HepG2 (cell line): ENCODE measurements around the gene CDK10. TPM values are rescaled to one million over a fixed set of nuclear protein-coding genes. Genes with fewer than 3 reads are reported as not detected.

ENCODE experiments used
- AHR ChIP-seq: IDR thresholded peaks from 2 replicates; pipeline ENCODE4 v1.6.1; 2018; ENCODE audit warnings: missing genetic modification reagents, missing compliant biosample characterization
- GATA4 ChIP-seq: sonication (generic); IDR thresholded peaks from 2 replicates; pipeline ENCODE4 v1.6.1; 2016; ENCODE audit warnings: antibody characterized with exemption, low read depth, borderline replicate concordance
- GATAD1 ChIP-seq: IDR thresholded peaks from 2 replicates; pipeline ENCODE4 v1.6.1; 2016; ENCODE audit warnings: missing genetic modification reagents, missing compliant biosample characterization
- NFYB ChIP-seq: sonication (generic); formaldehyde crosslinking; IDR thresholded peaks from 2 replicates; pipeline ENCODE4 v1.4.0; 2020; ENCODE audit warnings: missing genetic modification reagents
- RAD21 ChIP-seq: fragments of 450-650 bp; formaldehyde crosslinking; IDR thresholded peaks from 2 replicates; pipeline ENCODE4 v1.5.0; 2020; ENCODE audit warnings: mild to moderate bottlenecking
- SIN3A ChIP-seq: IDR thresholded peaks from 2 replicates; pipeline ENCODE4 v1.6.1; 2011; ENCODE audit warnings: low read depth, mild to moderate bottlenecking, control low read depth, low read length, borderline replicate concordance
- SP2 ChIP-seq: sonication (generic); formaldehyde crosslinking; IDR thresholded peaks from 2 replicates; pipeline ENCODE4 v1.5.1; 2020; ENCODE audit warnings: mild to moderate bottlenecking, missing genetic modification reagents
- TEAD3 ChIP-seq: optimal IDR thresholded peaks from 2 replicates; pipeline ENCODE3; 2016; ENCODE audit warnings: borderline replicate concordance
- TMF1 ChIP-seq: sonication (generic); formaldehyde crosslinking; IDR thresholded peaks from 2 replicates; pipeline ENCODE4 v1.8.1; 2022; ENCODE audit warnings: low read depth, missing genetic modification reagents
- ZFP90 ChIP-seq: sonication (generic); formaldehyde crosslinking; IDR thresholded peaks from 2 replicates; pipeline ENCODE4 v1.8.0; 2022; ENCODE audit warnings: missing genetic modification reagents, mild to moderate bottlenecking, inconsistent platforms, borderline replicate concordance
- polyA plus RNA-seq, 8 experiments: library from polyadenylated mRNA; depleted of rRNA in 3 of 8; stranded (reverse) in 7 of 8; unstranded in 1 of 8; fragments of >200 nt; fragmentation: Illumina TruSeq in 4 of 8; extraction: Trizol in 4 of 8; gene quantifications; 2 replicates each; pipeline versions ENCODE4 v1.2.1 to v1.2.3, GENCODE V29; 2011 to 2016; ENCODE audit warnings: low read depth in 4 of 8, missing spikeins in 1 of 8, mixed read lengths in 1 of 8; ENCODE audit not compliant: insufficient read depth in 1 of 8
- total RNA-seq, 5 experiments: library from RNA; depleted of rRNA; stranded (reverse); fragments of >200 nt; fragmentation: Illumina TruSeq; extraction: Trizol; gene quantifications; 2 replicates each; pipeline ENCODE4 v1.2.3, GENCODE V29; 2016; ENCODE audit warnings: low read depth in 1 of 5
- TF ChIP-seq, protein P1 (sequence below): sonication (generic); formaldehyde crosslinking; IDR thresholded peaks from 2 replicates; pipeline ENCODE4 v1.8.0; 2022; ENCODE audit warnings: missing genetic modification reagents, mild to moderate bottlenecking, inconsistent platforms, borderline replicate concordance
- TF ChIP-seq, protein P2 (sequence below): IDR thresholded peaks from 2 replicates; pipeline ENCODE4 v1.6.1; 2012; ENCODE audit warnings: low read depth, low read length, improper control_type of control experiment
- TF ChIP-seq, protein P3 (sequence below): sonication (generic); formaldehyde crosslinking; conservative IDR thresholded peaks from 2 replicates; pipeline ENCODE4 v1.4.0; 2020; ENCODE audit warnings: mild to moderate bottlenecking, missing genetic modification reagents, moderate library complexity
- TF ChIP-seq, protein P4 (sequence below): sonication (generic); formaldehyde crosslinking; IDR thresholded peaks from 2 replicates; pipeline ENCODE4 v1.5.1; 2020; ENCODE audit warnings: mild to moderate bottlenecking, missing genetic modification reagents, moderate library complexity
- TF ChIP-seq, protein P5 (sequence below): sonication (generic); formaldehyde crosslinking; IDR thresholded peaks from 2 replicates; pipeline ENCODE4 v1.8.0; 2022; ENCODE audit warnings: mild to moderate bottlenecking, missing genetic modification reagents

CDK10 gene
- total and polyA plus RNA-seq, 2 of the 13 experiments (the other 11 are each of a cell fraction or from before 2014, with no cell fraction given): 2.5 to 3.9 TPM

DNA sequence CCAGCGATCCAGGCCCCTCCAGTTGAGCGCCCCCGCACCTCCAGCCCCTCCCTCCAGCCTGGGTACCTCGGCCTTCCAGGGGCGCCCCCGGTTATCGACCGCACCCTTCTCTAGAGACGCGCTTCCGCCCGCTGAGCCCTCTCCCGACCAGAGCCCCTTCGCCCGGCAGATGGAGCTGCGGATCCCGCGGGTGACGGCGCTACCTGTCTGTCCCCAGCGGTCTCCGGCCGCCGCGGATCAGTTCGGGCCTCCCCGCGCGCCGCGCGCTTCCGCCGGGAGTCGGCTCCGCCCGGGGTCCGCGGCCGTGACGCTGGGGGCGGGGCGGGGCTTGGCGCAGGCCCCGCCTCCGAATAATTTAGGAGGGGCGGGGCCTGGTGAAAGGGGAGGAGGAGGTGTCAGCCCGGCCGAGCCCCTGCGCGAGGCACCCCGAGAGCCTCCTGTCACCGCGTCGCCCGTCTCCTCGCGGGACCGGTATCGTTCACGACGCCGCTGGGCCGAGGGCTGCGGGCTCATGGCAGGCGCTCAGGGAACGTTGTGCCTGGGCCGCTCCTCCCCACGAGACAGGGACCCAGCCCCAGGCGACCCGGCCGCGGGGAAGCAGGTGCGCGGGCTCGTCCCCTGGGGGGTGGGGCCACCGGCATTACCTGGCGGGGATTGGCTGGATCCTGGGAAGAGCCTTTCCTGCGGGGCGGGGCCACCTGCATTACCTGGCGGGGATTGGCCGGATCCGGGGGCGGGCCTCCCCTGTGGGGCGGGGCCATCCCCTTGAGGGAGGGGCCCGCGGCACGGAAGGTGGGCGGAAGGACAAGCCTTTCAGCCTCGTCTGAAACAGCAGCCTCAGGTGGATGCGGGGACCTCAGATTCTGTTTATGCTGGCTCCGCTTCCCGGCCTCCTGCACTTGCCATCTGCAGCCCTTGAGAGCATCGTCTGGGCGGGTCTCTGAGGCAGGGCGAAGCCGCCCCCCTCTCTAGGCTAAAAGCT lies 15.2 kb downstream of the CDK10 start, which contains the start of gene SPATA2L (continued):
- TF ChIP-seq GATA4 (peak; percentile 33; the same call in 1 of the 2 replicates), TEAD3 (CRISPR knock-in tag) (no peak), AHR (CRISPR knock-in tag) (peak; percentile 88; the same call in 1 of the 2 replicates), SP2 (CRISPR knock-in tag) (peak; percentile 85), ZFP90 (CRISPR knock-in tag) (peak; percentile 68; the same call in 1 of the 2 replicates), GATAD1 (CRISPR knock-in tag) (peak; percentile 1), NFYB (CRISPR knock-in tag) (peak; percentile 80), RAD21 (CRISPR knock-in tag) (peak; percentile 37), TMF1 (peak; percentile 75; the same call in 1 of the 2 replicates), SIN3A (peak; percentile 94; the same call in 1 of the 2 replicates)
- TF ChIP-seq, protein P1, sequence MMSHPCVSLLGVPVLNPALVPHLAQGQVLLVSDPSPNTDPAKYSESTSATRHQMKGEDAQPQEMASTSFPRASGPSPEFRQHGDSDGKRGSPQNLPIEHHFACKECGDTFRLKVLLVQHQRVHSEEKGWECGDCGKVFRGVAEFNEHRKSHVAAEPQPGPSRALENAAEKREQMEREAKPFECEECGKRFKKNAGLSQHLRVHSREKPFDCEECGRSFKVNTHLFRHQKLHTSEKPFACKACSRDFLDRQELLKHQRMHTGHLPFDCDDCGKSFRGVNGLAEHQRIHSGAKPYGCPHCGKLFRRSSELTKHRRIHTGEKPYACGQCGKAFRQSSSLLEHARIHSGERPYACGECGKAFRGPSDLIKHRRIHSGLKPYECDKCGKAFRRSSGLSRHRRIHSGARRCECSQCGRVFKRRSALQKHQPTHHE (CRISPR knock-in tag): no peak
- TF ChIP-seq, protein P2, sequence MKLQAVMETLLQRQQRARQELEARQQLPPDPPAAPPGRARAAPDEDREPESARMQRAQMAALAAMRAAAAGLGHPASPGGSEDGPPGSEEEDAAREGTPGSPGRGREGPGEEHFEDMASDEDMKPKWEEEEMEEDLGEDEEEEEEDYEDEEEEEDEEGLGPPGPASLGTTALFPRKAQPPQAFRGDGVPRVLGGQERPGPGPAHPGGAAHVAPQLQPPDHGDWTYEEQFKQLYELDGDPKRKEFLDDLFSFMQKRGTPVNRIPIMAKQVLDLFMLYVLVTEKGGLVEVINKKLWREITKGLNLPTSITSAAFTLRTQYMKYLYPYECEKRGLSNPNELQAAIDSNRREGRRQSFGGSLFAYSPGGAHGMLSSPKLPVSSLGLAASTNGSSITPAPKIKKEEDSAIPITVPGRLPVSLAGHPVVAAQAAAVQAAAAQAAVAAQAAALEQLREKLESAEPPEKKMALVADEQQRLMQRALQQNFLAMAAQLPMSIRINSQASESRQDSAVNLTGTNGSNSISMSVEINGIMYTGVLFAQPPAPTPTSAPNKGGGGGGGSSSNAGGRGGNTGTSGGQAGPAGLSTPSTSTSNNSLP: 0 out of 2 replicates have a peak, but pooled peaks have one; percentile 8
- TF ChIP-seq, protein P3, sequence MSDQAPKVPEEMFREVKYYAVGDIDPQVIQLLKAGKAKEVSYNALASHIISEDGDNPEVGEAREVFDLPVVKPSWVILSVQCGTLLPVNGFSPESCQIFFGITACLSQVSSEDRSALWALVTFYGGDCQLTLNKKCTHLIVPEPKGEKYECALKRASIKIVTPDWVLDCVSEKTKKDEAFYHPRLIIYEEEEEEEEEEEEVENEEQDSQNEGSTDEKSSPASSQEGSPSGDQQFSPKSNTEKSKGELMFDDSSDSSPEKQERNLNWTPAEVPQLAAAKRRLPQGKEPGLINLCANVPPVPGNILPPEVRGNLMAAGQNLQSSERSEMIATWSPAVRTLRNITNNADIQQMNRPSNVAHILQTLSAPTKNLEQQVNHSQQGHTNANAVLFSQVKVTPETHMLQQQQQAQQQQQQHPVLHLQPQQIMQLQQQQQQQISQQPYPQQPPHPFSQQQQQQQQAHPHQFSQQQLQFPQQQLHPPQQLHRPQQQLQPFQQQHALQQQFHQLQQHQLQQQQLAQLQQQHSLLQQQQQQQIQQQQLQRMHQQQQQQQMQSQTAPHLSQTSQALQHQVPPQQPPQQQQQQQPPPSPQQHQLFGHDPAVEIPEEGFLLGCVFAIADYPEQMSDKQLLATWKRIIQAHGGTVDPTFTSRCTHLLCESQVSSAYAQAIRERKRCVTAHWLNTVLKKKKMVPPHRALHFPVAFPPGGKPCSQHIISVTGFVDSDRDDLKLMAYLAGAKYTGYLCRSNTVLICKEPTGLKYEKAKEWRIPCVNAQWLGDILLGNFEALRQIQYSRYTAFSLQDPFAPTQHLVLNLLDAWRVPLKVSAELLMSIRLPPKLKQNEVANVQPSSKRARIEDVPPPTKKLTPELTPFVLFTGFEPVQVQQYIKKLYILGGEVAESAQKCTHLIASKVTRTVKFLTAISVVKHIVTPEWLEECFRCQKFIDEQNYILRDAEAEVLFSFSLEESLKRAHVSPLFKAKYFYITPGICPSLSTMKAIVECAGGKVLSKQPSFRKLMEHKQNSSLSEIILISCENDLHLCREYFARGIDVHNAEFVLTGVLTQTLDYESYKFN: peak; percentile 56
- TF ChIP-seq, protein P4, sequence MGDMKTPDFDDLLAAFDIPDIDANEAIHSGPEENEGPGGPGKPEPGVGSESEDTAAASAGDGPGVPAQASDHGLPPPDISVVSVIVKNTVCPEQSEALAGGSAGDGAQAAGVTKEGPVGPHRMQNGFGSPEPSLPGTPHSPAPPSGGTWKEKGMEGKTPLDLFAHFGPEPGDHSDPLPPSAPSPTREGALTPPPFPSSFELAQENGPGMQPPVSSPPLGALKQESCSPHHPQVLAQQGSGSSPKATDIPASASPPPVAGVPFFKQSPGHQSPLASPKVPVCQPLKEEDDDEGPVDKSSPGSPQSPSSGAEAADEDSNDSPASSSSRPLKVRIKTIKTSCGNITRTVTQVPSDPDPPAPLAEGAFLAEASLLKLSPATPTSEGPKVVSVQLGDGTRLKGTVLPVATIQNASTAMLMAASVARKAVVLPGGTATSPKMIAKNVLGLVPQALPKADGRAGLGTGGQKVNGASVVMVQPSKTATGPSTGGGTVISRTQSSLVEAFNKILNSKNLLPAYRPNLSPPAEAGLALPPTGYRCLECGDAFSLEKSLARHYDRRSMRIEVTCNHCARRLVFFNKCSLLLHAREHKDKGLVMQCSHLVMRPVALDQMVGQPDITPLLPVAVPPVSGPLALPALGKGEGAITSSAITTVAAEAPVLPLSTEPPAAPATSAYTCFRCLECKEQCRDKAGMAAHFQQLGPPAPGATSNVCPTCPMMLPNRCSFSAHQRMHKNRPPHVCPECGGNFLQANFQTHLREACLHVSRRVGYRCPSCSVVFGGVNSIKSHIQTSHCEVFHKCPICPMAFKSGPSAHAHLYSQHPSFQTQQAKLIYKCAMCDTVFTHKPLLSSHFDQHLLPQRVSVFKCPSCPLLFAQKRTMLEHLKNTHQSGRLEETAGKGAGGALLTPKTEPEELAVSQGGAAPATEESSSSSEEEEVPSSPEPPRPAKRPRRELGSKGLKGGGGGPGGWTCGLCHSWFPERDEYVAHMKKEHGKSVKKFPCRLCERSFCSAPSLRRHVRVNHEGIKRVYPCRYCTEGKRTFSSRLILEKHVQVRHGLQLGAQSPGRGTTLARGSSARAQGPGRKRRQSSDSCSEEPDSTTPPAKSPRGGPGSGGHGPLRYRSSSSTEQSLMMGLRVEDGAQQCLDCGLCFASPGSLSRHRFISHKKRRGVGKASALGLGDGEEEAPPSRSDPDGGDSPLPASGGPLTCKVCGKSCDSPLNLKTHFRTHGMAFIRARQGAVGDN (CRISPR knock-in tag): peak; percentile 50; the same call in 1 of the 2 replicates
- TF ChIP-seq, protein P5, sequence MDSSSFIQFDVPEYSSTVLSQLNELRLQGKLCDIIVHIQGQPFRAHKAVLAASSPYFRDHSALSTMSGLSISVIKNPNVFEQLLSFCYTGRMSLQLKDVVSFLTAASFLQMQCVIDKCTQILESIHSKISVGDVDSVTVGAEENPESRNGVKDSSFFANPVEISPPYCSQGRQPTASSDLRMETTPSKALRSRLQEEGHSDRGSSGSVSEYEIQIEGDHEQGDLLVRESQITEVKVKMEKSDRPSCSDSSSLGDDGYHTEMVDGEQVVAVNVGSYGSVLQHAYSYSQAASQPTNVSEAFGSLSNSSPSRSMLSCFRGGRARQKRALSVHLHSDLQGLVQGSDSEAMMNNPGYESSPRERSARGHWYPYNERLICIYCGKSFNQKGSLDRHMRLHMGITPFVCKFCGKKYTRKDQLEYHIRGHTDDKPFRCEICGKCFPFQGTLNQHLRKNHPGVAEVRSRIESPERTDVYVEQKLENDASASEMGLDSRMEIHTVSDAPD (CRISPR knock-in tag): 0 out of 2 replicates have a peak, but pooled peaks have one; percentile 40
